ENCODE measurements around the gene RHEB. TPM values are rescaled to one million over a fixed set of nuclear protein-coding genes. Genes with fewer than 3 reads are reported as not detected.
A peak's percentile ranks its signal among the peaks of the same experiment; 100 is the strongest.

Gene RHEB
- total RNA-seq, 1 donor from 2014 or later = 225 TPM

DNA sequence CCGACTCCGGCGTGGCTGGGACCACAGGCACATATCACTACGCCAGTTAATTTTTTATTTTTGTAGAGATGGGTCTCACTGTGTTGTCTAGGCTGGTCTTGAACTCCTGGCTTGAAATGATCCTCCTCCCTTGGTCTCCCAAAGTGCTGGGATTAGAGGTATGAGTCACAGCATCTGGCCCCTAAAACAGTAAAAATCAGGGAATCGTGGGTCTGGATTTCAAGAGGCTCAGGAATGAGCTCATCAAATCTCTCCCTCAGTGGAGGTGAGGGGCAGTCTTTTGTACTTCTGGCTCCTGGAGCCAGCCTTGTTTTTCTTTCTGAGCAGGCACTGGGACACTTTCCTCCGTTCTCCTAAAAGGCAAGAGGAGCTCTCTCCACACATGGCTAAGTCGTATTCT, 32.1 kb upstream of the RHEB start:
- no peak for DNase-seq (ENCODE audit: low spot score)
- no peaks in the 10 kb centered on the region for H3K9me3 Mint-ChIP-seq
- no peaks in the 10 kb centered on the region for H4K20me1 ChIP-seq (ENCODE audit: low read depth)
- H3K9ac ChIP-seq = no peak overlapping the region
- H3K9me3 ChIP-seq (ENCODE audit: low read depth) = no peaks in the 10 kb centered on the region
- H3K4me1 ChIP-seq = no peaks in the 10 kb centered on the region
- no peaks in the 10 kb centered on the region for H3K79me2 ChIP-seq (ENCODE audit: low read depth)
- peaks cover 10% of the 10 kb centered on the region for H3K27me3 Mint-ChIP-seq (ENCODE audit: insufficient read depth, low read depth)
- no peaks in the 10 kb centered on the region for H3K36me3 Mint-ChIP-seq
- no peaks in the 10 kb centered on the region for H3K36me3 ChIP-seq
- no peaks in the 10 kb centered on the region for H3F3A ChIP-seq (ENCODE audit: low read depth)
- no peak overlapping the region for H3K4me2 ChIP-seq
- H3K27ac ChIP-seq = no peak overlapping the region
- no peak overlapping the region for H3K4me3 Mint-ChIP-seq
- H3K4me1 Mint-ChIP-seq = peaks cover 19% of the 10 kb centered on the region
- peak overlapping the region; percentile 81 for H3K27ac Mint-ChIP-seq
- H3K27me3 ChIP-seq = no peaks in the 10 kb centered on the region
- no peak for TF ChIP-seq EZH2 (IDR thresholded peaks at IDR 0.05)
- no peak for TF ChIP-seq EZH2phosphoT487 (IDR thresholded peaks at IDR 0.05)
- TF ChIP-seq, protein P1, sequence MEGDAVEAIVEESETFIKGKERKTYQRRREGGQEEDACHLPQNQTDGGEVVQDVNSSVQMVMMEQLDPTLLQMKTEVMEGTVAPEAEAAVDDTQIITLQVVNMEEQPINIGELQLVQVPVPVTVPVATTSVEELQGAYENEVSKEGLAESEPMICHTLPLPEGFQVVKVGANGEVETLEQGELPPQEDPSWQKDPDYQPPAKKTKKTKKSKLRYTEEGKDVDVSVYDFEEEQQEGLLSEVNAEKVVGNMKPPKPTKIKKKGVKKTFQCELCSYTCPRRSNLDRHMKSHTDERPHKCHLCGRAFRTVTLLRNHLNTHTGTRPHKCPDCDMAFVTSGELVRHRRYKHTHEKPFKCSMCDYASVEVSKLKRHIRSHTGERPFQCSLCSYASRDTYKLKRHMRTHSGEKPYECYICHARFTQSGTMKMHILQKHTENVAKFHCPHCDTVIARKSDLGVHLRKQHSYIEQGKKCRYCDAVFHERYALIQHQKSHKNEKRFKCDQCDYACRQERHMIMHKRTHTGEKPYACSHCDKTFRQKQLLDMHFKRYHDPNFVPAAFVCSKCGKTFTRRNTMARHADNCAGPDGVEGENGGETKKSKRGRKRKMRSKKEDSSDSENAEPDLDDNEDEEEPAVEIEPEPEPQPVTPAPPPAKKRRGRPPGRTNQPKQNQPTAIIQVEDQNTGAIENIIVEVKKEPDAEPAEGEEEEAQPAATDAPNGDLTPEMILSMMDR (IDR thresholded peaks at IDR 0.05) = no peak
- H3K4me3 ChIP-seq = no peak overlapping the region
- no peak overlapping the region for H2AFZ ChIP-seq (replicated peaks)

DNA sequence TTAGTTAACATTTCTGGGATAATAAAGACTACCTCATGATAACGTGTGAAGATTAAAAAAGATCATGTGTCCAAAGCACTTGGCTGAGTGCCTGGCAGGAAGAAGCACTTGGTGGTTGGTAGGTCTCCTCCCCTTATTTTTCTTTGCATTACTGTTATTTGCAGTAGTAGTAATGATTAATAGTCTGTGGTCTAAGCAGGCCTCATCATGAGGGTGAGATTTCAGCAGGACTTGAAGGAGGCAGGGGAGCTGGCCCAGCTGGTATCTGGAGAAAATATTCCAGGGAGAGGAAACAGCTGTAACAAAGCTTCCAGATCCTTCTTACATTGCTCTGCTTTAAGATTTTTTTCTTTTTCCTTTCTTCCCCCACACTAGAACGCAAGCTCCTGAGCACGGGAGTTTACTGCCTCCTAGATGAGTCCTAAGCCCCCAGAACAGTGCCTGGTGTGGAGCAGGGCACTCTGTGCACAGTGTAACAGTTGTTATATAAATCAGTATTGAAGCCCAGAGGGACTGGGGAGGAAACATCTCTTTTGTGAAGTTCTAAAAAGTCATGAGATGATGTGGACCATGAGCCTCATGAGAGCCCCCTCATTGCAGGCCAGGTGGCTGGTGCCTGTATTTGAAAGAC, 31.1 kb upstream of the RHEB start:
- Mint-ChIP-seq H3K27ac (peak overlapping the region; percentile 24), H3K36me3 (no peaks in the 10 kb centered on the region), H3K4me1 (peaks cover 19% of the 10 kb centered on the region), H3K9me3 (no peaks in the 10 kb centered on the region), H3K4me3 (no peak overlapping the region), H3K27me3 (ENCODE audit: insufficient read depth, low read depth) (peaks cover 10% of the 10 kb centered on the region)
- H2AFZ ChIP-seq (replicated peaks) = no peak overlapping the region
- no peaks in the 10 kb centered on the region for H3K4me1 ChIP-seq
- H3K36me3 ChIP-seq = no peaks in the 10 kb centered on the region
- no peaks in the 10 kb centered on the region for H3F3A ChIP-seq (ENCODE audit: low read depth)
- TF ChIP-seq, protein P1 (IDR thresholded peaks at IDR 0.05) = no peak
- TF ChIP-seq EZH2 (IDR thresholded peaks at IDR 0.05) = no peak
- H3K27ac ChIP-seq = no peak overlapping the region
- H3K9ac ChIP-seq = no peak overlapping the region
- no peaks in the 10 kb centered on the region for H3K9me3 ChIP-seq (ENCODE audit: low read depth)
- no peaks in the 10 kb centered on the region for H3K79me2 ChIP-seq (ENCODE audit: low read depth)
- H4K20me1 ChIP-seq (ENCODE audit: low read depth) = no peaks in the 10 kb centered on the region
- H3K27me3 ChIP-seq = no peaks in the 10 kb centered on the region
- no peak for DNase-seq (ENCODE audit: low spot score)
- H3K4me3 ChIP-seq = no peak overlapping the region
- no peak overlapping the region for H3K4me2 ChIP-seq

DNA sequence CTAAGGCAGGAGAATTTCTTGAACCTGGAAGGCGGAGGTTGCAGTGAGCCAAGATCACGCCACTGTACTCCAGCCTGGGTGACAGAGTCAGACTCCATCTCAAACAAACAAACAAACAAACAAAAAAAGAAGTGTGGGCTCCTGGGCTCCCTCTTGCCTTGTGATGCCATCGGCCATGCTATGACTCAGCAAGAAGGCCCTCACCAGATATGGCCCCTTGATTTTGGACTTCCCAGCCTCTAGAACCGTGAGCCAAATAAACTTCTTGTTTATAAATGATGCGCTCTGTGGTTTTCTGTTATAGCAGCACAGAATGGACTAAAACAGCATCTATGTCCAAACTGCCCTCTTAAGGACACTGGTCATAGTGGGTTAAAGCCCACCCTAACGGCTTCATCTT, 29.9 kb upstream of the RHEB start:
- H3K4me1 Mint-ChIP-seq = peaks cover 19% of the 10 kb centered on the region
- no peak overlapping the region for H3K27ac Mint-ChIP-seq
- Histone ChIP-seq H3K36me3 (no peaks in the 10 kb centered on the region), H3K4me1 (no peaks in the 10 kb centered on the region), H3K9ac (no peak overlapping the region), H3K27ac (no peak overlapping the region), H4K20me1 (ENCODE audit: low read depth) (no peaks in the 10 kb centered on the region), H3K9me3 (ENCODE audit: low read depth) (no peaks in the 10 kb centered on the region), H3K27me3 (no peaks in the 10 kb centered on the region), H3K4me3 (no peak overlapping the region), H3K79me2 (ENCODE audit: low read depth) (no peaks in the 10 kb centered on the region), H3K4me2 (no peak overlapping the region), H2AFZ (replicated peaks) (no peak overlapping the region), H3F3A (ENCODE audit: low read depth) (no peaks in the 10 kb centered on the region)
- H3K27me3 Mint-ChIP-seq (ENCODE audit: insufficient read depth, low read depth) = peaks cover 10% of the 10 kb centered on the region
- TF ChIP-seq, protein P1 (IDR thresholded peaks at IDR 0.05) = no peak
- TF ChIP-seq EZH2phosphoT487 (IDR thresholded peaks at IDR 0.05) = no peak
- no peak for TF ChIP-seq EZH2 (IDR thresholded peaks at IDR 0.05)
- no peak for DNase-seq (ENCODE audit: low spot score)
- H3K9me3 Mint-ChIP-seq = no peaks in the 10 kb centered on the region
- H3K4me3 Mint-ChIP-seq = no peak overlapping the region
- no peaks in the 10 kb centered on the region for H3K36me3 Mint-ChIP-seq
